Measurements from ENCODE around the gene ALKBH1.

ALKBH1 gene

DNA sequence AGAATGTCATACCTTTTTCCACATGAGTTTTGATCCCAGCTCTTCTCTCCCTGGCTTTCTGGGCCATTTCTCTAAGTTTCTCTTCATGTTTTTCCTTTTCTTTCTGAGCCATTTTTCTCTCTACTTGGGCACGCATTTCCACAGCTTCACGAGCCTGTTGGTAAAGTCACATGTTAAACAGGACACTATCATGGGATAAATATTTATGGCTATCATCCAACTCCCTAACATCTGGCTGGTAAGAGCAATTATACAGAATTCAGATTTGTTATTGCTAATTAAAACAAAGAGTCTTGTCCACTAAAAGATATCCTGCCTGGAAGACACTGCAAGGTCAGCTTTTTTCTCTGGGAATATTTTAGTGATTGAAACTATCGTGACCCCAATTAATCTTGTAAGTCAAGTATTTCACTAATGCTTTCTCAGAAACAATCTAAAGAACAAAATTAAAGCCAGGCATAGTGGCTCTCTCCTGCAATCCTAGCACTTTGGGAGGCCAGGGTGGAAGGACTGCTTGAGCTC lies 23.2 kb upstream of the ALKBH1 start:
- TF ChIP-seq, protein P1, sequence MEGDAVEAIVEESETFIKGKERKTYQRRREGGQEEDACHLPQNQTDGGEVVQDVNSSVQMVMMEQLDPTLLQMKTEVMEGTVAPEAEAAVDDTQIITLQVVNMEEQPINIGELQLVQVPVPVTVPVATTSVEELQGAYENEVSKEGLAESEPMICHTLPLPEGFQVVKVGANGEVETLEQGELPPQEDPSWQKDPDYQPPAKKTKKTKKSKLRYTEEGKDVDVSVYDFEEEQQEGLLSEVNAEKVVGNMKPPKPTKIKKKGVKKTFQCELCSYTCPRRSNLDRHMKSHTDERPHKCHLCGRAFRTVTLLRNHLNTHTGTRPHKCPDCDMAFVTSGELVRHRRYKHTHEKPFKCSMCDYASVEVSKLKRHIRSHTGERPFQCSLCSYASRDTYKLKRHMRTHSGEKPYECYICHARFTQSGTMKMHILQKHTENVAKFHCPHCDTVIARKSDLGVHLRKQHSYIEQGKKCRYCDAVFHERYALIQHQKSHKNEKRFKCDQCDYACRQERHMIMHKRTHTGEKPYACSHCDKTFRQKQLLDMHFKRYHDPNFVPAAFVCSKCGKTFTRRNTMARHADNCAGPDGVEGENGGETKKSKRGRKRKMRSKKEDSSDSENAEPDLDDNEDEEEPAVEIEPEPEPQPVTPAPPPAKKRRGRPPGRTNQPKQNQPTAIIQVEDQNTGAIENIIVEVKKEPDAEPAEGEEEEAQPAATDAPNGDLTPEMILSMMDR (conservative IDR thresholded peaks at IDR 0.05; ENCODE audit: low read depth, low read length): no peak
- no peak for DNase-seq (ENCODE audit: low read depth)
- no peak overlapping the region for H3K4me3 ChIP-seq (ENCODE audit: low read length)

DNA sequence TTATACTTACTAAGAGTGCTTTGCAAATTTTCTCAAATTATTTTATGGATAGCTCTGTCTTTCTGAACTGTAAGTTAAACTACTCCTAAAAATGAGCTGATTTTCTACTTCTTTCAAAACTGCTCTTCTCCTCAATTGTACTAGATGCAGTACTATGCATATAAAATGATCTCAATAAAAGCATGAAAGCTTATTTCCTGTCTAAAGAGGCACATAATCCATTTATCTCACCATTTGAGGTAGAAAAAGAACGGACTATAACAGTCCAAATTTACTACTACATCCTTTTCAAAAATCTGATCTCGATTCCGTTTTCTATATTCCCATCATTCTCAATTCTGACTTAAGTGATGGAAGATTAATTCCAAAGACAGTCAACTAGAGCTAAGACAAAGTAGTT lies 14.5 kb upstream of the ALKBH1 start:
- TF ChIP-seq, protein P1 (conservative IDR thresholded peaks at IDR 0.05; ENCODE audit: low read depth, low read length): no peak
- DNase-seq (ENCODE audit: low read depth): no peak

DNA sequence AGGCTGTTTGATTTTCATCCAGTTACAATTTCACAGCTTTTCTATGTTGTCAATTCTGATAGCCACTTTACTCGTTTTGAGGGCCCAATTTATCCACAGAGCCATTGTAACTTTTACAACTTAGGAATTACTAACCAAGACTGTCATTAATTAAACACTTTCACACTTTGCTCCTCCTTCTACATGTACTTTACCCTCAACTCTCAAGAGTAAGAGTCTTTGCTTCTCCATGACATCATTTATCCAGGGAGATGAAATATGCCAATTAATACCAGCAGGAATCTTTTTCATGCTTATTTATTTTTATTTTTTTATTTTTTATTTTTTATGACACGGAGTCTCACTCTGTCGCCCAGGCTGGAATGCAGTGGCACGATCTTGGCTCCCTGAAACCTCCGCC lies 13.6 kb upstream of the ALKBH1 start:
- no peak for DNase-seq (ENCODE audit: low read depth)
- no peak overlapping the region for H3K4me3 ChIP-seq (ENCODE audit: low read length)
- TF ChIP-seq, protein P1 (conservative IDR thresholded peaks at IDR 0.05; ENCODE audit: low read depth, low read length): no peak

More for the DNA sequence above, 14.5 kb upstream of the ALKBH1 start:
- no peak overlapping the region for H3K4me3 ChIP-seq (ENCODE audit: low read length)

DNA sequence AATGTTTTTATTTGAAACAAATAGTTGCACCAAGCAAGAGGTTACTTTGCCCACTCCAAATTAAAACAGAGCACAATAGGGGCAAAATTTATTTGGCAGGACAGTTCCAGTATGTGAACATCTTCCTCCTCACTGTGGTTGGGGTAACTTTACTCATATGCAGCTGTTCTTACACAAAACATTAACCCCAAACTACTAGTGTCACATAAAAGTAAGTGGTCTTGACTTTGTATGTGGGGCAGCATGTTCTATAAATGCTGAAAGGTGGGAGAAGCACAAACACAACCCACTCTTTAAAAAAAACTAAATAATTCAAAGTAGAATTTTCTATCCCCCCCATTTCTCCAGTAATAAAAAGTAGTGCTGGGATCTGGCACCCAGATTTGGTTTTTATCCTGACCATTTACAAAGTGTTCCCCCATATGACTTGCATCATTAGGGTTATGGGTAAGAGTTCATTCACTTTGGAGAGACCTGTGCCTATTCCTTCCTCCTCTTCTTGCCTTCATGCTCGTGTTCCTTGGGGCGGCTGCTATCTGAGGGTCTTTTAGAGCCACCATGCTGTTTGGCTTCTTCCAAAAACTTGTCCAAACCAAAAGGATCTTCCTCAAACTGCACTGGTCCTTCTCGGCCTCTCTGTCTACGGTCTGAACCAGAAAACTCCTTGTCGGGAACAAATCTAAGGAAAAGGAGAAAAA lies 9.9 kb upstream of the ALKBH1 start:
- TF ChIP-seq, protein P1 (conservative IDR thresholded peaks at IDR 0.05; ENCODE audit: low read depth, low read length): no peak
- no peak overlapping the region for H3K4me3 ChIP-seq (ENCODE audit: low read length)
- no peak for DNase-seq (ENCODE audit: low read depth)

DNA sequence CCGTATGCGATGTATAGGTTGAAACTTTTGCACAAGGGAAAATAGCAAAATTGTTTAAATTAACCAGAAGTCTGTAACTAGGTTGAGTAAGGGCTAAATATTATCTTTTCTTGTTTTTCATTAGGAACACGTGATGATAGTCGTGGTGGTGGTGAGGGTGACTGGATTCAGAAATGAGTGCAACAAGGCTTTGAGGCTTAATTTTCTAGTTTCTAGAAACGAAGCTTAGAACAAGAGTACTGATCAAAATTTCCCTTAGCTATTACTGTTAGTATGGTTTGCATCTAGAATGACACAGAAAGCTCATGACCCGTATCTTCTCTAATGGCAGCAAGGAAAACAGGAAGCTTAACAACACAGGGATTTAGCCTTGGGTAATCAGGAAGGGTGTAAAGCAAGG lies 7.1 kb upstream of the ALKBH1 start:
- H3K4me3 ChIP-seq (ENCODE audit: low read length): no peak overlapping the region
- no peak for DNase-seq (ENCODE audit: low read depth)
- TF ChIP-seq, protein P1 (conservative IDR thresholded peaks at IDR 0.05; ENCODE audit: low read depth, low read length): no peak

DNA sequence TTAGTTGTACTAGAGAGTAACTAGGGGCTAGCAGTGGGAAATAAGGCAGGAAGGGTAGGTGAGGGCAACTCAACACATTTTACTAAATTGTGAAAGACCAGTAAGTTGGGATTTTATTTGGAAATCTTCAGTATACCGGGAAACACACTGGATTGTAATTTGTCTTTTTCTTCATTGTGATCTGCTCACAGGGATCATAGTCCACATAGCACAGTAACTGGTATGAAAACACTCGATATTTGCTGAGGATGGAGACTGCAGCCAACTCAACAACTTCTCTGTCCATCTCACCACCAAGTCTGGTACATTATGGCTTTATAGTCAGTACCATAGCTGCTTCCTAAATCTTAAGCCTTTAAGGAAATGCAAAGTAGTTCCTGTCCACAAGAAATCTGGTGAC lies 2.5 kb upstream of the ALKBH1 start:
- TF ChIP-seq, protein P1 (conservative IDR thresholded peaks at IDR 0.05; ENCODE audit: low read depth, low read length): no peak
- DNase-seq (ENCODE audit: low read depth): no peak
- no peak overlapping the region for H3K4me3 ChIP-seq (ENCODE audit: low read length)

DNA sequence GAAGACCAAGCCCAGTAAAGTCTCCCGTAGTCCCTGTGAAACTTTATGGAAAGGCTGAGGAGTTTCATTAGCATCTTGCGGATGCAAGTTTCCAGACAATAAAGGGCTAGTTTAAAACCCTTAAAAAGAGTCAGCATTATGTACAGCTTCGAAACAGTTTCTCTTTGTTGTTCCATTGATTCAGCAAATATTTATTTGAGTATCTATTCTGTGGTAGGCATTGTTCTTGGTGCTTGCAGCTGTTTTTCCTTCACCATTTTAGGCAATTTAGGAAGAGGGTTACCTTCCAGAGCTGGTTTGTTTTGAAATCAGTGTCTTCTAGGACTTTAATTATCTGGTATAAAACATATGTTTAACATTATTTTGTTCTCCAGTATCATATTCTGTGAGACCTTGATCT lies 1.6 kb upstream of the ALKBH1 start:
- TF ChIP-seq, protein P1 (conservative IDR thresholded peaks at IDR 0.05; ENCODE audit: low read depth, low read length): no peak
- no peak for DNase-seq (ENCODE audit: low read depth)
- peak overlapping the region; percentile 100 for H3K4me3 ChIP-seq (ENCODE audit: low read length)
